HG03442 (cell line): ENCODE data around the gene PLEKHA4.
"Not testable (repeated sequence)": the region's sequence is repeated elsewhere in the genome, so short reads cannot be mapped to it uniquely, and the experiment has no call there.

Experiments used
- ATAC-seq: cut with Tn5 transposase; IDR thresholded peaks from one replicate; pipeline ENCODE4 v1.9.1; 2021; ENCODE audit warnings: mild to moderate bottlenecking, moderate library complexity; ENCODE audit not compliant: unreplicated experiment

The PLEKHA4 gene

DNA sequence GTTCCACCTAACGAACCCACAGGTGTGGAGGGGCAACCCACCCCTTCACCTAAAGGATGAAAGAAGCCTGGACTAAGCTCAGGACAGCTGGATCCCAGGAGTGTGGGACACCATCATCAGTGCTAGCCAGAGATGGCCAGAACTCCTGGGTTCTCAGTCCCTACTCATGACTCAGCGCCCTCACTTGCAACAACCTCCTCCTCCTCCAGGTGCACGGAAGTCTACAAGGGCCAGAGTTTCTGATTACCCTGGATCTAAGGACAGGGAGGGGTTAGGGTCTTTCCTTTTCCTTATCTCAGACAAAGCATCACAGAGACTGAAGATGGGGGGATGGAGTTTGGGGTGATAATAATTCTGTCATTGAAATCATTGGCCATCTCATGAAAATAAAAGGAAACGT, 22.1 kb upstream of the PLEKHA4 start:
- no peak for ATAC-seq

DNA sequence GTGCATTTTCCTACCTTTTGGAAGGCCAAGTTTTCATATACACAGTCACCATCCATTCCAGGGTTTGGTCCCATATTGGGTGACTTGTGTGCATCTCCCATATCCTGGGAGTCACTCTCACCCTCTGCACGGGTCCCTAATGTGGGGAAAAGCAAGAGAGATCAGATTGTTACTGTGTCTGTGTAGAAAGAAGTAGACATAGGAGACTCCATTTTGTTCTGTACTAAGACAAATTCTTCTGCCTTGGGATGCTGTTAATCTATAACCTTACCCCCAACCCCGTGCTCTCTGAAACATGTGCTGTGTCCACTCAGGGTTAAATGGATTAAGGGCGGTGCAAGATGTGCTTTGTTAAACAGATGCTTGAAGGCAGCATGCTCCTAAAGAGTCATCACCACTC, 21.1 kb upstream of the PLEKHA4 start:
- ATAC-seq: not testable (repeated sequence)

DNA sequence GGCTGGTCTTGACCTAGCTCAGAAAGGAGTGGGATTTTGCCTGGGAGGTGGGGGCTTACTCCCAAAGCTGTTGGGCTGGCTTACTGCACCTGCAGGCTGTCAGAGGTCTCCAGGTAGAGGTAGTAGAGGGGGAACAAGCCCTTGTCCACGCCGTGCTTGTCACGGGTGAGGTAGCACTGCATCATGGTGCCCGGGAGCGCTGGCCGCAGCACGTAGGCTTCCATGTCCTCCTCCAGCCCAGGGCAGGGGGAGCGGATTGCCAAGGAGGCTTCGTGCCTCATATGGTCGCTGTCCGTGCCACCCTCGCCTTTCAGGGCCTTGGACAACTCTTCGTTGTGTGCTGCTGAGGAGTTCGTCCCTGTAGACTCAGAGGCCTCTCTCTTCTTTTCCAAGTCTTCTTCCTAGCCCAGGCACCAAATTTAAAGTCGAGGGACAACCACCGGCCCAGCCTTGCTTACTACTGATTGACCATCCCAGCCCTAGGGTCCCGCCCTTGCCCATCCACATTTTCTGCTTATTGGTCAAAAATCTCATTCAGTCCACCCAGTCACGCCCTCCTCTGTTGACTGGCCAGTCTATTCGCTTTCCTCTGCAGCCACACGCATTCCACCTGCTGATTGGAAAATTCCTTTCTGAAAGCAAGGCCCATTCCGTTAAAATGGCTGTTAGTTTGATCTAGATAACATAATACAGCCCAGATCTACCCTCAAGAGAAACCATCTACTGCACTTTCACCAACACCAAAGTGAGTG, 19.6 kb upstream of the PLEKHA4 start:
- ATAC-seq: no peak

DNA sequence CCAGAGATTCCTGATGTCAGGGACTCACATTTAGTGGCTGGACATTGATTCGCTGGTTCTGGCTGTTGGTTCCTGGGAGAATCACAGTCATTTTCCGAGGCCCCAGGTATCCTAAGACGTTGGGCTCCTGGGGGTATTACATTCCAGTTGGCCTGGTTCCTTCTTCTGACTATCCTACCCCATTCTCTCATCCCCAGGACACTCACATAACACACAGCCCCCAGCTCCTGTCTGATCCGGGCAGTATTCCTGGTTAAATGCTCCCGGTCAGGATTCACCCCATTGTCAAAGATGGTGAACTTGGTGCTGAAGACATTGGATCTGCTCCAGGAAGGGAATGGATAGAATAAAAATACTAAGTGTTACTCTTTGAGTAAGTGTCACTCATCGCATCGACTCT, 15.3 kb upstream of the PLEKHA4 start:
- no peak for ATAC-seq

DNA sequence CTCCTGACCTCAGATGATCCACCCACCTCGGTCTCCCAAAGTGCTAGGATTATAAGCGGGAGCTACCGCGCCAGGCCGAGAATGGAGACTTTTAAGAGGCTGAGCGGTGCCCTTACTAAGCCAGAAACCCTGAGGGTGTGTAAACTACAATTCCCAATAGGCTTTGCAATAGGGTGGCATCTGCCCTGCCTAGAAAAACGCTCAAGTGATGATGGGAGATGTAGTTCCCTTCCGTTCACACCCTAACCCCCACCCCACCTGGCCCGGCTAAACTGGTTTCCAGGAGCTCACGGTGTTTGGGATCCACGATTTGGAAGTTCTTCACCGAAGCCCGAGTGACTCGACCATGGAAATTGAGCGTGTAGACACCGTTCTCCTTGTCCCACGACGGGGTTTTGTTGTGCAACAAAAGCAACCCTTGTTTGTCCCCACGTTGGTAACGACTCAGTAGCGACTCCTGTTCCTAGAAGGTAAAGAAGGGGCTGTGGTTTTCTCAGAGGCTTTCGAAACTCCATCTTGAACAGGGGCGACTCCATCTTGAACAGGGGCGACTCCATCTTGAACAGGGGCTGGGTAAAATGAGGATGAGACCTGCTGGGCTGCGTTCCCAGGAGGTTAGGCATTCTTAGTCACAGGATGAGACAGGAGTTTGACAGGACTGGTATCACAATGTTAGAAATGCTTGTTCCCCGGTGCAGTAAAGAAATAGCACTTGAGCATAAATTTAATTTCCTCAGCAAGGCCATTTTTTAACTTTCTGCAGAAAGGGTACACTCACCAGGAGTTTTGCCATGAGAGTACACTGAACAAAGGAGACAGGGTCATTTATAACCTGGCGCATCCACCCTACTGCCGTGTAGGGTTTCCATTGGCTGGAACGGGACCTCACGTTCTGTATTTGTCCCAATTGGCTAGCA, 13.6 kb upstream of the PLEKHA4 start:
- no peak for ATAC-seq

DNA sequence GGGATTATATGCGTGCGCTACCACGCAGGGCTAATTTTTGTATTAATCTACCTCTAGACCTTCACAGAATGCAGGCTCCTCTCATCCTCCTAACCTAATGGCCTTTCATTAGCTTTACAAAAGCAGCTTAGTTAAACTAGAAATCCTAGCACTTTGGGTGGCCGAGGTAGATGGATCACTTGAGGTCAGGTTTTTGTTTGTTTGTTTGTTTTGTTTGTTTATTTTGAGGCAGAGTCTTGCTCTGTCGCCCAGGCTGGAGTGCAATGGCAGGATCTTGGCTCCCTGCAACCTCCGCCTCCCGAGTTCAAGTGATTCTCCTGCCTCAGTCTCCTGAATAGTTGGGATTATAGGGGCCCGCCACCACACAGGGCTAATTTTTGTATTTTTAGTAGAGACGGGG, 11.3 kb upstream of the PLEKHA4 start:
- ATAC-seq: not testable (repeated sequence)

DNA sequence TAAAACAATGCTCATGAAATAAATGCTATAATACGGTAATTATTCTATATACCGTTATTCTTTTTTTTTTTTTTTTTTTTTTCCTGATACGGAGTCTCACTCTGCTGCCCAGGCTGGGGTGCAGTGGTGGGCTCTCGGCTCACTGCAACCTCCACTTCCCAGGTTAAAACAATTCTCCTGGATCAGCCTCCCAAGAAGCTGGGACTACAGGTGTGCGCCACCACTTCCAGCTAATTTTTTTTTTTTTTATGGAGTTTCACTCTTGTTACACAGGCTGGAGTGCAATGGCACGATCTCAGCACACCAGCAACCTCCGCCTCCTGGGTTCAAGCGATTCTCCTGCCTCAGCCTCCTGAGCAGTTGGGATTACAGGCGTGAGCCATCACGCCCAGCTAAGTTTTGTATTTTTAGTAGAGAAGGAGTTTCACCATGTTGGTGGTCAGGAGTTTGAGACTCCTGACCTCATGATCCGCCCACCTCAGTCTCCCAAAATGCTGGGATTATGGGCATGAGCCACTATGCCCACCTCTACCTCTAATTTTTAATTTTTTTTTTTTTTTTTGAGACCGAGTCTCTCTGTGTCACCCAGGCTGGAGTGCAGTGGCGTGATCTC, 10.7 kb upstream of the PLEKHA4 start:
- no peak for ATAC-seq

- ATAC-seq: no peak
Measured at GRCh38 chr19:48878196-48879024, 10.0 kb upstream of the PLEKHA4 start.

- no peak for ATAC-seq
Measured at GRCh38 chr19:48877855-48878195, 9.4 kb upstream of the PLEKHA4 start.

DNA sequence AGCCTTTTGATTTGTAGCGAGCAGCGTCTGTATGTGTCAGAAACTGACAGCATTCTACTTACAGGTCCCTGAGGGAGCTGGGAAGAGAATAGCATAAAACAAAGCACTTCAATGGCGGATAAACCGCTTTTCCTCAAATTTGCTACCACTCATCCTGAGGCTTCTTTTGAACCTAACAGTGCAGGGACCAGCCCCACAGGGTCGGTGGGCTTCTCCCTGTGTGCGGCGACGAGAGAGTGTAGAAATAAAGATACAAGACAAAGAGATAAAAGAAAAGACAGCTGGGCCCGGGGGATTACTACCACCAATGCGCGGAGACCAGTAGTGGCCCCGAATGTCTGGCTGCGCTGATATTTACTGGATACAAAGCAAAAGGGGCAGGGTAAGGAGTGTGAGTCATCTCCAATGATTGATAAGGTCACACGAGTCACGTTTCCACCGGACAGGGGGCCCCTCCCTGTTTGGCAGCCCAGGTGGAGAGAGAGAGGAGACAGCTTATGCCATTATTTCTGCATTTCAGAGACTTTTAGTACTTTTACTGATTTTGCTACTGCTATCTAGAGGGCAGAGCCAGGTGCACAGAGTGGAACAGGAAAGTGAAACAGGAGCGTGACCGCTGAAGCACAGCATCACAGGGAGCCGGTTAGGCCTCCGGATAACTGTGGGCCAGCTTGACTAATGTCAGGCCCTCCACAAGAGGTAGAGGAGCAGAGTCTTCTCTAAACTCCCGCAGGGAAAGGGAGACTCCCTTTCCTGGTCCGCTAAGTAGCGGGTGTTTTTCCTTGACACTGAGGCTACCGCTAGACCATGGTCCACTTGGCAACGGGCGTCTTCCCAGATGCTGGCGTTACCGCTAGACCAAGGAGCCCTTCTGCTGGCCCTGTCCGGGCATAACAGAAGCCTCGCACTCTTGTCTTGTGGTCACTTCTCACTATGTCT, 7.9 kb upstream of the PLEKHA4 start:
- not testable (repeated sequence) for ATAC-seq

DNA sequence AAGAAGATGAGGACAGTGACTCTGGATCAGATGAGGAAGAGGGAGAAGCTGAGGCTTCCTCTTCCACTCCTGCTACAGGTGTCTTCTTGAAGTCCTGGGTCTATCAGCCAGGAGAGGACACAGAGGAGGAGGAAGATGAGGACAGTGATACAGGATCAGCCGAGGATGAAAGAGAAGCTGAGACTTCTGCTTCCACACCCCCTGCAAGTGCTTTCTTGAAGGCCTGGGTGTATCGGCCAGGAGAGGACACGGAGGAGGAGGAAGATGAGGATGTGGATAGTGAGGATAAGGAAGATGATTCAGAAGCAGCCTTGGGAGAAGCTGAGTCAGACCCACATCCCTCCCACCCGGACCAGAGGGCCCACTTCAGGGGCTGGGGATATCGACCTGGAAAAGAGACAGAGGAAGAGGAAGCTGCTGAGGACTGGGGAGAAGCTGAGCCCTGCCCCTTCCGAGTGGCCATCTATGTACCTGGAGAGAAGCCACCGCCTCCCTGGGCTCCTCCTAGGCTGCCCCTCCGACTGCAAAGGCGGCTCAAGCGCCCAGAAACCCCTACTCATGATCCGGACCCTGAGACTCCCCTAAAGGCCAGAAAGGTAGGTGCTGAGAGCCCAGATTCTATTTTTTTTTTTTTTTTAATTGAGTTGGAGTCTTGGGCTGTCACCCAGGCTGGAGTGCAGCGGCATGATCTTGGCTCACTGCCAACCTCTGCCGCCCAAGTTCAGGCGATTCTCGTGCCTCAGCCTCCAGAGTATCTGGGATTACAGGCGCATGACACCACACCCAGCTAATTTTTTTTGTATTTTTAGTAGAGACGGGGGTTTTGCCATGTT, 6.1 kb upstream of the PLEKHA4 start:
- no peak for ATAC-seq

DNA sequence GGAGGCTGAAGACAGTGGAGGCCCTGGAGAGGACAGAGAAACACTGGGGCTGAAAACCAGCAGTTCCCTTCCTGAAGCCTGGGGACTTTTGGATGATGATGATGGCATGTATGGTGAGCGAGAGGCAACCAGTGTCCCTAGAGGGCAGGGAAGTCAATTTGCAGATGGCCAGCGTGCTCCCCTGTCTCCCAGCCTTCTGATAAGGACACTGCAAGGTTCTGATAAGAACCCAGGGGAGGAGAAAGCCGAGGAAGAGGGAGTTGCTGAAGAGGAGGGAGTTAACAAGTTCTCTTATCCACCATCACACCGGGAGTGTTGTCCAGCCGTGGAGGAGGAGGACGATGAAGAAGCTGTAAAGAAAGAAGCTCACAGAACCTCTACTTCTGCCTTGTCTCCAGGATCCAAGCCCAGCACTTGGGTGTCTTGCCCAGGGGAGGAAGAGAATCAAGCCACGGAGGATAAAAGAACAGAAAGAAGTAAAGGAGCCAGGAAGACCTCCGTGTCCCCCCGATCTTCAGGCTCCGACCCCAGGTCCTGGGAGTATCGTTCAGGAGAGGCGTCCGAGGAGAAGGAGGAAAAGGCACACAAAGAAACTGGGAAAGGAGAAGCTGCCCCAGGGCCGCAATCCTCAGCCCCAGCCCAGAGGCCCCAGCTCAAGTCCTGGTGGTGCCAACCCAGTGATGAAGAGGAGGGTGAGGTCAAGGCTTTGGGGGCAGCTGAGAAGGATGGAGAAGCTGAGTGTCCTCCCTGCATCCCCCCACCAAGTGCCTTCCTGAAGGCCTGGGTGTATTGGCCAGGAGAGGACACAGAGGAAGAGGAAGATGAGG, 5.3 kb upstream of the PLEKHA4 start:
- ATAC-seq: no peak

- ATAC-seq: no peak
Measured at GRCh38 chr19:48872884-48873475, 4.6 kb upstream of the PLEKHA4 start.

DNA sequence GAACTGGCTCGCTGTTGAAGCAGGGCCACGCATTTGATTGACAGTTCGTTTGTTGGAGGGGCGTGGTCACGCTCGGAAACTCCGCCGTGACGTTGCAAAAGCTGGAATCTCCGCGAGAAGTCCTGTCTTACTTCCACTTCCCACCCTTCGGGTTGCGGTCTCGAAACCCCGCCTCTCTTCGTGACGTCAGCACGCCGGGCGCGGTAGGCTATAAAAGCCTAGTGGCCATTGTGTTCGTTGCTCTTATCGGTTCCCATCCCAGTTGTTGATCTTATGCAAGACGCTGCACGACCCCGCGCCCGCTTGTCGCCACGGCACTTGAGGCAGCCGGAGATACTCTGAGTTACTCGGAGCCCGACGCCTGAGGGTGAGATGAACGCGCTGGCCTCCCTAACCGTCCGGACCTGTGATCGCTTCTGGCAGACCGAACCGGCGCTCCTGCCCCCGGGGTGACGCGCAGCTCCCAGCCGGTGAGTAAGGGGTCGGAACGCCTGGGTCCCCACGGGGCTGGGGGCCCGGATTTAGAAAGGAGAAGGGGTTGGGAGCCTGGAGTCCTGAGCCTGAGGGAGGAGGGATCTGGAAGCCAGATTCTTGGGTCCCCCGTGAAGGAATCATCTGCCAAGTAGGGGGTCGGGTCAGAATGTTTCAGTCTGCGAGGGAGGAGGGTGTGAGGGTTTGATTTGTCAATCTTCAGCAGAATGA, 3.9 kb upstream of the PLEKHA4 start, which contains the start of gene PPP1R15A:
PPP1R15A (plus strand) TSS at position 240 of the 702 bp plus-strand sequence. CDS start 813 bp downstream, outside the sequence.
- ATAC-seq: peak; percentile 41

GRCh38 chr19:48871471-48872181, 3.2 kb upstream of the PLEKHA4 start:
- not testable (repeated sequence) for ATAC-seq

- ATAC-seq: no peak
Measured at GRCh38 chr19:48870048-48870447, 1.6 kb upstream of the PLEKHA4 start.
